ENCODE measurements around the gene MYLK4.

MYLK4 gene

GRCh38 chr6:2750832-2751231 is at the start of gene MYLK4:
TSS of gene MYLK4 (minus strand) at chr6:2750922. CDS start at chr6:2749294, 1,628 bp downstream.
- no peak for DNase-seq (ENCODE audit: low read depth in 1 of 2, low spot score in 1 of 2)

GRCh38 chr6:2799936-2800527 is 49.3 kb upstream of the MYLK4 start:
- no peak for DNase-seq (ENCODE audit: low read depth in 1 of 2, low spot score in 1 of 2)

DNA sequence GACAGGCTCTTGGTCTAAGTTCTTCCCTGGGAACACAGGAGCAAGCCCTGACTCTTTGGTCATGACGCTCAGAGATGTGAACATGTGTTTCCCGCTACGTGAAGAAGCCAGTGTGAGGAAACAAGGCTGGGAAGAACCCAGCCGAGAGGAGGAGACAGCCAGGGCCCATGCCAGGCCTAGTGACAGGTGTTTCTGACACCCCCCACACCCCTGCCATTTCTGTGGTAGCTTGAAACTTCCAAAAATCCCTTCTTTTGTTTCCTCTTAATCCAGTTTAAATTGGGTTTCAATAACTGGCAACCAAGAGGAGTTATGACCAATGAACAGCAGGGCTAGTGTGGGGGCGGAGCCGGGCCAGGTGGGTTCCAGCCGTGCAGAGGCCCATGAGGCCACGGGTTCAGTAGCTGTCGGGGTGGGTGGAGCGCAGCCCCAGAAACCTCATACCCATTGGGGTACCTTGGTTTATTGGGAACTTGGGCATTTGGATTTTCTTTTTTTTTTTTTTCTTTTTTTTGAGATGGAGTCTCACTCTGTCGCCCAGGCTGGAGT is 47.9 kb upstream of the MYLK4 start:
- DNase-seq (ENCODE audit: low read depth in 1 of 2, low spot score in 1 of 2) = no peak

- no peak for DNase-seq (ENCODE audit: low read depth in 1 of 2, low spot score in 1 of 2)
Observed at GRCh38 chr6:2797564-2798031, 46.9 kb upstream of the MYLK4 start.

DNA sequence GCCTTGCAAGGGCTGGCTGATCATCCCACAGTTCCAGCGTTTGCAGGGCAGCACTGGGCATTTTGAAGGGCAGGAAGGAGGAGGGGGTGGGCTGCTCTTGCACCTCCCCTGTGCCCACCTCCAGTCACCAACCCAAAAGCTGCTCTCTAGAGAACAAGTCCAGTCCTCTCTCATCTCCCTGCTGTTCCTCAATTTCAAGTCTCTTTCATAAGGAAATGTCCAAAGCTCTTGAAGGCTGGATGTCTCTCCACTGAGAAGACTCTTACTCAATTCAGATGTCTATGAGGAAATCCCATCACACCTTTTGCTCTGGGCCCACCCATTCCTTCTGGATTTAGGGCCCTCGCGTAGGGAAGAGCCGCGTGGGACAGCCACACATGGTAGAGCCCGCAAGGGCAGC is 46.1 kb upstream of the MYLK4 start:
- no peak for DNase-seq (ENCODE audit: low read depth in 1 of 2, low spot score in 1 of 2)

GRCh38 chr6:2795956-2796355 is 45.2 kb upstream of the MYLK4 start:
- DNase-seq (ENCODE audit: low read depth in 1 of 2, low spot score in 1 of 2) = no peak

- DNase-seq (ENCODE audit: low read depth in 1 of 2, low spot score in 1 of 2) = no peak
Observed at GRCh38 chr6:2795162-2795561, 44.4 kb upstream of the MYLK4 start.

DNA sequence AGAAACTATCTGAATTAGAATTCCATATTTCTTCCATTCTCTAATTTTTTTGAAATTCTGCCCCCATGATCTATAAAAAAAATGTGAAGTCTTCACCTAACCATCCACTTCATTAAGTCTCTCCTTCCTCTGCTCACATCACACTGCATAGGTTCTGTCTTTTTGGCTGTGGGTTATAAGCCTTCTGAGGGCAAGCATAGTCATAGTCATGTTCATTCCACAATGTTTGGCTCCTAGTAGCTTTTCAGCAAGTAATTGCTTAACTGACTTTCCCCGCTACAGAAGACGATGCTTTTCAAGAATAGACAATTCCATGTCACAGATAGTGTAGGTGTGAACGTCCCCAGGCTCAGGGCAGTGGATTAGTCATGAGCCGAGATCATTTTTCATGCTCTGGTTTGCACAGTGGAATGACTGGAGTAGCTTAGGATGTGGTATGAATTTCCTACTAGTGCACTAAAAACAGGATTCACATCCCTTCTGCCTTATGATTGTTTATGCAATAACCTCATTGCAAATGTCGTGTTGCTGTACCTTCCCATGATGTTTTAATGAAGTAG is 43.5 kb upstream of the MYLK4 start:
- DNase-seq (ENCODE audit: low read depth in 1 of 2, low spot score in 1 of 2) = no peak

- no peak for DNase-seq (ENCODE audit: low read depth in 1 of 2, low spot score in 1 of 2)
Observed at GRCh38 chr6:2793534-2794151, 42.9 kb upstream of the MYLK4 start.

GRCh38 chr6:2792330-2793110 is 41.8 kb upstream of the MYLK4 start:
- no peak for DNase-seq (ENCODE audit: low read depth in 1 of 2, low spot score in 1 of 2)

GRCh38 chr6:2791450-2791974 is 40.8 kb upstream of the MYLK4 start:
- no peak for DNase-seq (ENCODE audit: low read depth in 1 of 2, low spot score in 1 of 2)

DNA sequence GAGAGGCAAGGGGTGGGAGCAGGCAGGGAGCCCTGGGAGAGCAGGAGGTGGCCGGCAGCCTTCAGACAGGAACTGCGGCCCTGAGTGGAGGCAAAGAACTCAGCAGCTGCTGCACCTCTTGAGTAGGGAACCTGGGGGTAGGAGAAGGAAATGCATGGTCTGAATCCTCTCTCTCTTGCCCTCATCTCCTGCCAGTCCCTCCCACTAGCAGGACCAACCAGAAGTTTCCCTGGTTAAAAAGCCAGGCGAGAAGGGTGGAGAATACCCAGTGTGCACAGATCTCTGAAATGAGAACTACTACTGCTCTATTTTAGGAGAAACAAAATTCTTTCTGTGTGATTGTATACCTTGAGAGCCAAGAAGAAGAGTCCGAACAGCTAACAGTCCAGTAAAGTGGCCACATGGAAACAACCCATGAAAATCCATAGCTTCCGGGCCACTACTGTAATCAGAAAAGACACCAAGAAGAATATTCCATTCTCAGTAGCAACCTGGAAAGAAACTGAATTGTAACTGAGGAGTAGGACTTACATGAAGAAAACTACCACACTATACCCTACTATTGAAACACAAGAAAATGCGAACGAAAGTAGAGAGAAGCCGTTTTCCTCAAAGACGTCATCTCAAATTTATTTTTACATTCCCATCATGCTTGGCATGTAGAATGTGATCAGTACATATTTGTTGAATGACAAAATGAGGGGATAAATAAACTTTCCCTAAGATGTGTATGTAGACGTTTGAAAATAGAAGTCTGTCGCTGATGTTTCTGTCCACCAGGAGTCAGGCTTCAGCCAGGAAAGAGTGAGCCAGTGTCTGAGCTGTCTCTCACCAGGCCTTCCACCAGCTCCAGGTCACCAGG is 40.1 kb upstream of the MYLK4 start:
- peak in 1 of 2 donors; percentile 41 for DNase-seq (ENCODE audit: low read depth in 1 of 2, low spot score in 1 of 2)

DNA sequence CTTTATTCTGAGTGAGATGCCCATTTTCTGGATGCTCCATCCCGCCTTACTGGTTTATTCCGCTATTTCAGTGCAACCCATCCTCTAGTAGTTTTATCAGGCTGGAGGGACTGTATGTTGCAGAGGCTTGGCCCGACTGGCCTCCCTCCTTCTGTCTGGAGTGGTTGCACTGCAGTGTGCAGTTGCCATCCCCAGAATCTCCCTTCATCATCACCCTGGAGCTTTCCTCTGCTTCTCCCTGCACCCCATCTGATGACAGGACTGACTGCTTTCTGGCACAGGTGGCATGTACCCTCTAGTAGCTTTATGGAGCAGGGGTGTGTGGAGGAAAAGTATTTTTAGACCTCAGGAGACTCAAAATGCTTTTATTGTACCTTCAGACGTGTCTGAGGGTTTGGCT is 35.5 kb upstream of the MYLK4 start:
- no peak for DNase-seq (ENCODE audit: low read depth in 1 of 2, low spot score in 1 of 2)

DNA sequence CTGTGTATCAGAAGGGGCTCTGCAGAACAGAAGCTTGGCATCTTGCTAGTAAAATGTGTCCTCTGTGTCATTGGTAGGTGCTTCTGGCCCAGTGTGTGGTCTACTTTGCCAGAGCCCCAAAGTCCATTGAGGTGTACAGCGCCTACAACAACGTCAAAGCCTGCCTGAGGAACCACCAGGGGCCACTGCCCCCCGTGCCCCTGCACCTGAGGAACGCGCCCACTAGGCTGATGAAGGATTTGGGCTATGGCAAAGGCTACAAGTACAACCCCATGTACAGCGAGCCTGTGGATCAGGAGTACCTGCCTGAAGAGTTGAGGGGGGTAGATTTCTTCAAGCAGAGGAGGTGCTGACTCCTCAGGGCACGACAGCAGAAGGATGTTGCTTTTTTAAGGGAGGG is 34.2 kb upstream of the MYLK4 start:
- no peak for DNase-seq (ENCODE audit: low read depth in 1 of 2, low spot score in 1 of 2)

- no peak for DNase-seq (ENCODE audit: low read depth in 1 of 2, low spot score in 1 of 2)
Observed at GRCh38 chr6:2784061-2784460, 33.3 kb upstream of the MYLK4 start.

DNA sequence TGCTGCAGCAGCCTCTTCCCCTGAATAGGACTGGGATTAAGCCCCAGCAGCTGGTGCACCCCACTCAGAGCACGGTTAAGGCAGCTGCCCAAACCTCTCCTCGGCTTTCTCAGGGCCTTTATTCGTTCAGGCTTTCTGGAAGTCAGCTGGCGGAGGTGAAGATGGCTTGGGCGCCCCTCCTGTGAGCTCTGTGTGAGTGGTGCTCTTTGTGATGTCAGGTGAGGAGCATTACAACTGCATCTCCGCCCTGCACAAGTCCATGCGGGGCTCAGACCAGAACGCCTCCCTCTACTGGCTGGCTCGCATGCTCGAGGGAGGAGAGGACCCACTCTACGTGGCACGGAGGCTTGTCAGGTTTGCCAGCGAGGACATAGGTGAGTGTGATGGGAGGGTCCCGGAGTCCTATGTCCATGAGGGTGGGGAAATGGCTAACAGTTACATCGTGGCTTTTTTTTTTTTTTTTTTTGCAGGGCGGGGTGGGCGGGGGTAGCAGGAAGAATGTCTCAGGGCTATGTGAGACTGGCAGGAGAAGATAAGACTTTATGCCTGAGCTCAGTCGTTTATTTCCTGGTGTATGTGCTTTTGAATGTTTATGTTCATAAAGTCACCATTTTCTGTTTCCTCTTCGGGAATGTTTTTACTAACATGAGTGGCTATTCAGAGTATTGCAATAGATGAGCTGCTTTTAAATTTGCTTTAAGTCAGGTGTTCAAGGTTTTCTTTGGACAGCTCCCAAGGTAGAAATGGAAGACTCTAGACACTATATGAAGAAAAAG is 32.7 kb upstream of the MYLK4 start:
- DNase-seq (ENCODE audit: low read depth in 1 of 2, low spot score in 1 of 2) = no peak

- no peak for DNase-seq (ENCODE audit: low read depth in 1 of 2, low spot score in 1 of 2)
Observed at GRCh38 chr6:2782825-2783187, 32.1 kb upstream of the MYLK4 start.

GRCh38 chr6:2782356-2782708 is 31.6 kb upstream of the MYLK4 start:
- DNase-seq (ENCODE audit: low read depth in 1 of 2, low spot score in 1 of 2) = no peak

- DNase-seq (ENCODE audit: low read depth in 1 of 2, low spot score in 1 of 2) = no peak
Observed at GRCh38 chr6:2781685-2782355, 31.1 kb upstream of the MYLK4 start.

Data from activated CD4-positive, alpha-beta T cell treated with anti-CD3 and anti-CD28 coated beads, Interleukin-2, amount 50 U/mL, for 24 hours (primary cell).